Hepatocyte (in vitro differentiated cells): ENCODE measurements around the gene PHKB.

ENCODE experiments used
- CTCF ChIP-seq: fragments of 200-600 bp; sonication (generic); IDR thresholded peaks from 2 replicates; pipeline ENCODE4 v1.5.1; 2016; ENCODE audit warnings: antibody characterized with exemption, mild to moderate bottlenecking; ENCODE audit not compliant: poor library complexity
- EZH2 ChIP-seq: fragments of 200-600 bp; sonication (generic); IDR thresholded peaks from 2 replicates; pipeline ENCODE4 v1.6.1; 2016; ENCODE audit warnings: antibody characterized with exemption, mild to moderate bottlenecking, borderline replicate concordance

GRCh38 chr16:47470211-47470610 is 9.1 kb downstream of the PHKB start:
- no peak for TF ChIP-seq EZH2
- TF ChIP-seq CTCF, result no peak
